GM18868 (cell line): ENCODE measurements around the gene STX18.

Experiments
- ATAC-seq: cut with Tn5 transposase; IDR thresholded peaks from one replicate; pipeline ENCODE4 v1.9.1; 2021; ENCODE audit warnings: mild to moderate bottlenecking, moderate library complexity; ENCODE audit not compliant: unreplicated experiment

The STX18 gene

GRCh38 chr4:4408132-4408523, 133.7 kb downstream of the STX18 start:
- ATAC-seq = no peak

DNA sequence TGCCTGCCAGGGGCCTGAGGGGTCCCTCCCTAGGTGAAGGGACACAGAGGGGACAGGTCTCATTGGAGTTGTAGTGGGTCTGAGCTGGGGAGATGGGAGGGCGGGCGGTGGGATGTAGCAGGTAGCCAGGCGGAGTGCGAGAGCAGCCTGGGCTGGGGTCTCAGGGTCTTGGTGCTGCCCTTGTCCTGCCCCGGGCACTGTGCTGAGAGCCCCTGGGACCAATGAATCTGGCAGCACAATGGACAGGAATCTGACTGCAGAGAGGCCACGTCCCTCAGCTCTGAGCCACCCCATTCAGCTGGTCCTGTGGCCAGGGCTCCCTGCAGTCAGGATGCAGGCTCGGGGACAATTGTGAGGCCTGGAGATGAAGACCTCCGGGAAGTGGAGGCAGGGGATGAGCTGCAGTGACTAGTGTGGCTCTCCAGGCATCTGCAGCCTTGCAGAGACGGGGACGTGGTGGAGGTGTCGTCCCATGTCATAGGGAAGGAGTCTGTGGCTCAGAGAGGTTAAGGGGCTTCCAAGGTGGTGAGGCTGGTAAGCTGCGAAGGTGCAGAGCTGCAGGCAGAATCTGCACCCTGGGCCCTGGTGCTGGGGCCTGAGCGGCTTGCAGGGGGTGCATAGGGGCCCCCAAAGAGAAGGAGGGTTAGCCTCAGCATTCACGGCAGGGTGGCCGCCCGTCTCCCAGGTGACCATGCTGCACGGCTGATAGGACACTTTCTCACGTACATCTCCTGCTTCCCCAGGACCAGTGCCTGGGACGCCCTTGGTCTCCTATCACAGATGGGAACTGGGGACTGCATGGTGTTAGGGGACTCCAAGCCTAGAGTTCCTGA, 134.3 kb downstream of the STX18 start:
- no peak for ATAC-seq

GRCh38 chr4:4406455-4407298, 135.2 kb downstream of the STX18 start:
- ATAC-seq = no peak

- no peak for ATAC-seq
Observed at GRCh38 chr4:4405358-4405962, 136.4 kb downstream of the STX18 start.

- ATAC-seq = no peak
Observed at GRCh38 chr4:4402966-4403365, 138.9 kb downstream of the STX18 start.

GRCh38 chr4:4401036-4401435, 140.8 kb downstream of the STX18 start:
- no peak for ATAC-seq

GRCh38 chr4:4398430-4398829, 143.4 kb downstream of the STX18 start:
- no peak for ATAC-seq

DNA sequence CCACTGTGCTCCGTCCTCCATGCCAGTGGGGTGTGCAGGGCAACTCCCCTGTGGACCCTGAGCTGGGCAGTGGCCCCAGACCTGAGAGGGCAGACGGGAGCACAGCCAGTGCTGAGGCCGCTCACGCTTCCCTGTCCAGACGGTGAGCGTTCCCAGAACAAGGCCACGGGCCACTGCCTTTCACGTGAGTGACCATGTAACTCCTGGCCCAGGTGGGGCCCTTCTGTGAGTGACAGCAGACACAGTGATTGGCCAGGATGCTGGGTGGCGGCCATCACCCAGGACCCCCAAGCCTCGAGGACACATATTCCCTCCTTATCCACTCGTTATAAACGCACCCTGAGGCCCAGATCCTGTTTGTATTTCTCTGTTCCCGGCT, 144.4 kb downstream of the STX18 start:
- ATAC-seq = no peak

DNA sequence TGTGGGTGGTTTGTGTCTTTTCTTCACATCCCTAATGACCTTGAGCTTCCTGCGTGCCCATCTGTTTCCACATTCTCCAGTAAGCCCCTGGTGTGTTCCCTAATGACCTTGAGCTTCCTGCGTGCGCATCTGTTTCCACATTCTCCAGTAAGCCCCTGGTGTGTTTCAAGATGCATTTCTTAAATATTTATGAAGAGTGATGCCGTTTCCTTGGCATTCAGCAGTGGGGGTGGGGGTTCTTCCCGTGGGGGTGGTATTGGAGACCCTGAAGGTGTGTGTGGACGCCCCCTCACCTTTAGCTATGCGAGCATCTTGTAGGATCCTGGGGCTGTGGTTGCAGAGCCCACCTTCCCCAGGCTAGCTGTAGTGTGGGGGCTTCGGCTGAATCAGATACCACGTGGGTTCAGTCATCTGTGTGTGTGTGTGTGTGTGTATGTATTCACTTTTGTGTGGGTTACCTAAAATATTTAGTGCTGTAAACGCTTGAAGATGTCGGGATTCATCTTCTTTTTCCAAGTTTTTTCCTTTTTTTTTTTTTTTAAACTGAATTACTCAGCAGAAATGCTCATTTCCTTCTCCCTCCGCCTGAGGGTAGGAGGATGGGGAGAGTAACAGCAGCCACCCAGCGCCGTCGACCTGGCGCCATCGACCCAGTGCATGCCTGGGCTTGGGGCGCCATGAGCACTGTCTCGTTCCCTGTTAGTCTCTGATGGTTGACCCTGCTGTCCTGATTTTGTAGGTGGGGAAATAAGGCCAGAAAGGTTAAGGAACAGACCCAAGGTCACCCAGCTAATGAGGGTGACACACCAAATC, 145.0 kb downstream of the STX18 start:
- ATAC-seq = no peak

GRCh38 chr4:4395849-4396627, 145.8 kb downstream of the STX18 start:
- ATAC-seq = peak; percentile 86

DNA sequence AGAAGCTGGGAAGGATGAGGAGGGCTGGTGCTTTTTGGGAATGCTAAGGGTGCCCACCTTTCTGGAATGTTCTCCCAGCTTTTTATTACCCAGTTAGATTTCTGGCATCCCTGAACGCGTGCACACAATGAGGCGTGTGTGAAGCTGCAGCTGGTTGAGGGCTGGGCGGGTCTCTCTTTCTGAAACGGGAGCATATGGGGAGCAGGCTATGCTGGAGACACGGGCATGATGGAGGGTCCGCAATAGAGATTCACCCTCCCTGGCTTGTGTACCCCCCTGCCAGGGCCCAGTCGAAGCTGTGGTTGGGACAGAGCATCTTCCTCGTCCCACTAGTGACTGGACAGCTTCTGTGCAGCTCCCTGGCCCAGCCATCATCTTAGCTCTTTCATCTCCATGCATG, 146.5 kb downstream of the STX18 start:
- ATAC-seq = no peak

- ATAC-seq = no peak
Observed at GRCh38 chr4:4394644-4395043, 147.2 kb downstream of the STX18 start.

DNA sequence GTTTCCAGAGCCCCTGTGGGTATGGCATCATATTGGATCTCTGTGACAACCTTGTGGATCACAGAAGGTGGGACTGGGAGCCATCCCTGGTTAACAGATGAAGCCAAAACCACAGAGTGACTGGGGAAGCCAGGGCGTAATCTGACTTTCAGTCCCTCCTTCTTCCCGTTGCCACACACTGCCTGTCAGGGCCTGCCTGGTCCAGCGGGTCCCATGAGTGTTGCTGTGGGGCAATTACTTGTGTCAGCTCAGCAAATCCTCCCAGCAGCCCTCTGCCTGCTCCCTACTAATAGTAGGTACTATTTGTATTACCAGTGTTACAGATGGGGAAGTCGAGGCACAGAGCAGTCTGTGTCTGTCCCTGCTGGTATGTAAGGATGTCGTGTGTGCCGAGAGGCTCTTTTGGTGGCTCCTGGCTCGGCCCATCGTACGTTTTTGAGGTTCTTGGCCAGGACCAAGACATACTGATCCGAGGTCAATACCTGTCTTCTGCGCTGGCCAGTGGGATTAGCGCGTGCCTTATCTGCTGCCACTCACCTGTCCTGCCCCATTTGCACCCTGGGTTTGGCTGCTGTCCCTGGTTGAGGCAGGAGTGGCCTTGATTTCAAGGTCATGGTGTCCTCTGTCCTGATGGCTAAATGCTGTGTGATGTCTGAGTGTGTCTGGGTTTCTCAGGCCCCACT, 149.2 kb downstream of the STX18 start:
- no peak for ATAC-seq

- ATAC-seq = no peak
Observed at GRCh38 chr4:4391866-4392265, 150.0 kb downstream of the STX18 start.

DNA sequence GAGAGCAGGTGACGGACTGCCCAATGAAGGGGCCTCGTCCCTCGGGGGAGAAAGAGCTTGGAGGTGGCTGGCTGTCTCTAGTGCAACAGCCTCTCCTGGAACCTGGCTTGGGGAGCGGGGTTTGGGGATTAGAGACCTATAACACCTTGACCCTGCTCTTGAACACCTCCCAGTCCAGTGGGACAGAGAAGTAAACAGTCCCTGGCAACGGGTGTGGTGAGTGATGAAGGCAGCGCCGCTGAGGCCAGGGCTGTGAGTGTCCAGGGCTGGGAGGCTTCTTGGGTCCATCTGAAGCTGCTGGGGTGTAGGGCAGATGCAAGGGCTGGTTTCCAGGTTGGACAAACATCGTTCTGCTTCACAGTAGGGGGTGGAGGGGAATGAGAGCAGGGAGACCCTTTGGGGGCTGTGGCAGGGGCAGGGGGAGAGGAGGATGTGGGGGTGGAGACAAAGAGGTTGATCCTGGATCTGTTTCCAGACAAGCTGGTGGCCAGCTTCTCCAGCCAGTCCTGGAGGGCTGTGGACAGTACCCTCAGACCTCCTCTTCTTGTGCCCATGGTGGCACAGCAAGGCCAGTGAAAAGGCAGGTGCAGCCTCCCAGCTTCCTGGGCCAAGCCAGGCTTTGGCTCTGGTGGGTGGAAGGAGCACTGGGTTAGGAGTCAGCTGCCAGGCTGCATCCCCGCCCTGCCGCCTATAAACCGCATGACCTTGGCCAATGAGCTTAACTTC, 151.2 kb downstream of the STX18 start:
- no peak for ATAC-seq

- no peak for ATAC-seq
Observed at GRCh38 chr4:4390046-4390445, 151.8 kb downstream of the STX18 start.

GRCh38 chr4:4388836-4389575, 152.8 kb downstream of the STX18 start:
- no peak for ATAC-seq

DNA sequence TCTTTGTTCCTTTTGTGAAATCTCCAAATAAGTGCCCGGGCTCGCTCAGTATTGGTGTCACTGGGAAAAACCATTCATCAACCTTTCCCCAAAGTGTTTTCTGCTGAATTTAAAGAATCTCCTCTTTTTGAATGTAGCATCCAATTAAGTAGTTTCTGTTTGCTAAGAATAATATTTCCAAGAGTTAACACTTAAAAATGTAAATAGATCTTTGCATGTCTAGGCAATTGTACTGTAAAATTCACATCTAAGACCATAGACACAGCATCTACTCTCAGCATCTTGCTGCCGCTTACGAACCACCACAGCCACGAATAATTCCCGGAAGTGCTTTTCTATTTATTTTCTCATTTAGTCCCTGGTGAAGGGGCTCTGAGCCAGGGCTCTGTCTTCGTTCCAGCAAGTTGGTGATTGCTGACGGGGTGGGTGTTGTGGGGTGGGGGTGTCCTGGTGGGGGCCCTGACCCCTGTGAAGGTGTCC, 153.5 kb downstream of the STX18 start:
- ATAC-seq = no peak
